Osteoblast (primary cell): ENCODE measurements around the gene BMPR1B. TPM values are rescaled to one million over a fixed set of nuclear protein-coding genes. Genes with fewer than 3 reads are reported as not detected.

ENCODE experiments used
- DNase-seq: peaks from one replicate; pipeline ENCODE4 v3.0.0; 2011; ENCODE audit warnings: low spot score, mixed read lengths; ENCODE audit not compliant: insufficient read length; ENCODE audit errors: missing footprints
- H2AFZ ChIP-seq: 2 replicates; pipeline ENCODE4 v1.6.0; 2011; ENCODE audit warnings: mild to moderate bottlenecking, low read length
- H3K27ac ChIP-seq: 2 replicates; pipeline ENCODE4 v1.5.1; 2011; ENCODE audit warnings: mild to moderate bottlenecking, low read depth, low read length, moderate library complexity
- H3K27me3 ChIP-seq: 2 replicates; pipeline ENCODE4 v1.6.0; 2012; ENCODE audit warnings: mild to moderate bottlenecking, control low read depth, inconsistent platforms, low read length, moderate library complexity; ENCODE audit not compliant: insufficient read depth
- H3K36me3 ChIP-seq: 2 replicates; pipeline ENCODE4 v1.5.1; 2011; ENCODE audit warnings: mild to moderate bottlenecking, low read length, control low read depth, moderate library complexity; ENCODE audit not compliant: insufficient read depth
- H3K4me1 ChIP-seq: 2 replicates; pipeline ENCODE4 v1.5.1; 2011; ENCODE audit warnings: mild to moderate bottlenecking, low read length, control low read depth, moderate library complexity; ENCODE audit not compliant: insufficient read depth
- H3K4me2 ChIP-seq: 2 replicates; pipeline ENCODE4 v1.6.0; 2011; ENCODE audit warnings: mild to moderate bottlenecking, low read length; ENCODE audit not compliant: insufficient read depth
- H3K4me3 ChIP-seq: fragments of 200-600 bp; sonication (generic); 3 replicates; pipeline ENCODE4 v1.5.1; 2012; ENCODE audit warnings: mild to moderate bottlenecking, low read length, inconsistent platforms; ENCODE audit not compliant: insufficient read depth
- H3K79me2 ChIP-seq: 2 replicates; pipeline ENCODE4 v1.6.0; 2012; ENCODE audit warnings: mild to moderate bottlenecking, low read length, control low read depth, inconsistent platforms; ENCODE audit not compliant: insufficient read depth
- H3K9me3 ChIP-seq: 2 replicates; pipeline ENCODE4 v1.5.1; 2011; ENCODE audit warnings: low read depth, low read length, control low read depth
- H4K20me1 ChIP-seq: 2 replicates; pipeline ENCODE4 v1.6.0; 2012; ENCODE audit warnings: mild to moderate bottlenecking, low read length, control low read depth; ENCODE audit not compliant: insufficient read depth
- total RNA-seq: library from RNA; depleted of rRNA; stranded (reverse); fragments of >200 nt; gene quantifications from 2 replicates; pipeline ENCODE4 v1.2.3, GENCODE V29; 2012
- TF ChIP-seq, protein P1 (sequence below): IDR thresholded peaks from 2 replicates; pipeline ENCODE4 v1.5.1; 2011; ENCODE audit warnings: mild to moderate bottlenecking, low read depth, low read length, moderate library complexity; ENCODE audit errors: extremely low read depth

BMPR1B gene
- total RNA-seq, 1 donor = 2.5 TPM

DNA sequence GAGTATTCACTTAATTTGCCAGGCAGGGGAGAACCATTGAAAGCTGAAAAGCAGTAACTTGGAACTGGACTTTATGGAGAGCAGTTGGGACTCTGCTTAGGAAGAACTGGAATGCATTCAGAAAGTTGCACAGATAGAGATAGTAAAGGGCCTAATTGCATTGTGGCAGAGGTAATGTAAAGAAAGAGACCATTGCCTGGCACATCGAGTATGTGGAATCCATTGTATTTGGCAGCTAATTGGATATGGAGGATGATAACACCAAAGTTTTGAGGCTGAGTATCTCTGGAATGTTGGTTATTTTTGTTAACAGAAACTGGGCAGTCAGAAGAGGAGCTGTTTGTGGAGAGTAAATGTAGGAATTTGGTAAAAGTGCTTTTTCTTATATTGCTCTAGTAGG is 169.9 kb downstream of the BMPR1B start:
- no peak for DNase-seq
- H3K4me2 ChIP-seq = no peak overlapping the region

DNA sequence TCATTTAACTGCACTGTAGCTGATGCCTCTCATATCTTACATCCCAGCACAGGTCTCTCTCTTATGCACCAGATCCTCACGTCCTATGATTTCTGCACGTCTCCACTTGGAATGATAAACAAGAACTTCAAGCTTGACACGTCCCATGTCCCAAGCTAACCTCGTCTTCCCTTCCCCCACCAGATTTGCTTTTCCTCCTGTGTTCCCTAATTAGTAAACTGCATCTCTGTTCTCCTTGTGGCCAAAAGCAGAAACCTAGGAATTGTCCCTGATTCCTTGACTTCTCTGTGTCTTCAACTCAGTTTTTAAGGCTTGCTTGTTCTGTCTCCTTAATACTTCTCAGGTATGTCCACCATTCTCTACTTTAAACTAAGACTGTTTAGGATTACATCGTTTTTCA is 171.9 kb downstream of the BMPR1B start:
- H3K79me2 ChIP-seq = no peaks in the 10 kb centered on the region
- TF ChIP-seq, protein P1, sequence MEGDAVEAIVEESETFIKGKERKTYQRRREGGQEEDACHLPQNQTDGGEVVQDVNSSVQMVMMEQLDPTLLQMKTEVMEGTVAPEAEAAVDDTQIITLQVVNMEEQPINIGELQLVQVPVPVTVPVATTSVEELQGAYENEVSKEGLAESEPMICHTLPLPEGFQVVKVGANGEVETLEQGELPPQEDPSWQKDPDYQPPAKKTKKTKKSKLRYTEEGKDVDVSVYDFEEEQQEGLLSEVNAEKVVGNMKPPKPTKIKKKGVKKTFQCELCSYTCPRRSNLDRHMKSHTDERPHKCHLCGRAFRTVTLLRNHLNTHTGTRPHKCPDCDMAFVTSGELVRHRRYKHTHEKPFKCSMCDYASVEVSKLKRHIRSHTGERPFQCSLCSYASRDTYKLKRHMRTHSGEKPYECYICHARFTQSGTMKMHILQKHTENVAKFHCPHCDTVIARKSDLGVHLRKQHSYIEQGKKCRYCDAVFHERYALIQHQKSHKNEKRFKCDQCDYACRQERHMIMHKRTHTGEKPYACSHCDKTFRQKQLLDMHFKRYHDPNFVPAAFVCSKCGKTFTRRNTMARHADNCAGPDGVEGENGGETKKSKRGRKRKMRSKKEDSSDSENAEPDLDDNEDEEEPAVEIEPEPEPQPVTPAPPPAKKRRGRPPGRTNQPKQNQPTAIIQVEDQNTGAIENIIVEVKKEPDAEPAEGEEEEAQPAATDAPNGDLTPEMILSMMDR = no peak
- no peaks in the 10 kb centered on the region for H3K36me3 ChIP-seq
- H3K4me2 ChIP-seq = no peak overlapping the region
- no peak for DNase-seq
- H2AFZ ChIP-seq = no peak overlapping the region
- H3K27me3 ChIP-seq = no peaks in the 10 kb centered on the region
- H3K27ac ChIP-seq = no peak overlapping the region
- no peak overlapping the region for H3K4me3 ChIP-seq
- no peaks in the 10 kb centered on the region for H3K9me3 ChIP-seq
- peaks cover 12% of the 10 kb centered on the region for H3K4me1 ChIP-seq
- H4K20me1 ChIP-seq = no peaks in the 10 kb centered on the region

More for the DNA sequence above, 169.9 kb downstream of the BMPR1B start:
- Histone ChIP-seq H3K4me3 (no peak overlapping the region), H3K79me2 (no peaks in the 10 kb centered on the region), H3K27me3 (no peaks in the 10 kb centered on the region), H3K36me3 (no peaks in the 10 kb centered on the region), H4K20me1 (no peaks in the 10 kb centered on the region), H3K4me1 (no peaks in the 10 kb centered on the region), H3K27ac (no peak overlapping the region), H3K9me3 (no peaks in the 10 kb centered on the region), H2AFZ (peak overlapping the region; percentile 73)
- TF ChIP-seq, protein P1 = no peak

DNA sequence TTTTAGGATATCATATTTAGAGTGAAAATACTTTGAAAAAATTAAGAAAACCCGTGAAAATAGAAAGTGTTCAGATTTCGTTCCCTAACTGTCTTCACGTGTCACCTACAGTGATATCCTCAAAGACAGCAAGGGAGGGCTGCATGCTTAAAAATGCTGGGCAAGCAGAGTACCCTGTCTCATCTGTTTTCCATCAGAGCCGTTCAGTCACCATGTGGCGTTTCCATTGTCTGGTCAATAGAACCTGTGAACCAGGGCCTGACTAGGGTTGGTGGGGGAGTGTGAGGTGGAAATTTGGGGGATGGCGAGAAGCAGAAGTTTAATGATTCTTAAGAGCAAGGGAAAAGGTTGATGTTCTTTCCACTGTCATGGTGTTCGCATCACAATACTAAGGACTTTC is 173.9 kb downstream of the BMPR1B start:
- TF ChIP-seq, protein P1 = no peak
- Histone ChIP-seq H3K27me3 (no peaks in the 10 kb centered on the region), H3K27ac (no peak overlapping the region), H3K4me2 (no peak overlapping the region), H3K4me1 (peaks cover 20% of the 10 kb centered on the region), H2AFZ (no peak overlapping the region), H3K79me2 (no peaks in the 10 kb centered on the region), H4K20me1 (no peaks in the 10 kb centered on the region), H3K4me3 (no peak overlapping the region), H3K36me3 (no peaks in the 10 kb centered on the region), H3K9me3 (no peaks in the 10 kb centered on the region)
- no peak for DNase-seq

DNA sequence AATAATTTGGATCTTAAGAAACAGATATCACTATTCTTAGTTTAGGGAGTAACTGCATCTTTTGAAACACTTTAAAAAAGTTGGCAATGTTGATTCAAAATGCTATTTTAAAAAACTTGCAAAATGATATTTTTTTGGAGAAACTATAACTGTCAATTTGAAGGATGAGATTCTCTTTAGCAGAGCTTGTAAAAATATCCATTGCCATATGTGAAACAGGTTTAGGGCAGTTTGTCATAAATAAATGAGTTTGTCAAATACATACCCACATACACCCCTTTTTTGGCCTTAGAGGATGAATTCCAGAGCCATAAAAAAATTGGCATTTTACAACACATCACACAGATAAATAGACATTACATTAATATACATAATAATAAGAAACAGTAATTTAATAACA is 174.6 kb downstream of the BMPR1B start:
- H3K4me1 ChIP-seq = peaks cover 20% of the 10 kb centered on the region
- no peaks in the 10 kb centered on the region for H3K9me3 ChIP-seq
- TF ChIP-seq, protein P1 = no peak
- H3K36me3 ChIP-seq = no peaks in the 10 kb centered on the region
- no peak overlapping the region for H3K27ac ChIP-seq
- H2AFZ ChIP-seq = no peak overlapping the region
- H4K20me1 ChIP-seq = no peaks in the 10 kb centered on the region
- H3K4me3 ChIP-seq = no peak overlapping the region
- DNase-seq = no peak
- H3K4me2 ChIP-seq = no peak overlapping the region
- H3K27me3 ChIP-seq = no peaks in the 10 kb centered on the region
- H3K79me2 ChIP-seq = no peaks in the 10 kb centered on the region
